Measurements from ENCODE around the gene COL4A2. TPM values are rescaled to one million over a fixed set of nuclear protein-coding genes. Genes with fewer than 3 reads are reported as not detected.

Gene COL4A2
- polyA plus RNA-seq, 1 donor (not counting 4 experiments of a cell fraction or from before 2014, with no cell fraction given), result 30.7 TPM

- Histone ChIP-seq H3K27ac (ENCODE audit: control insufficient read depth, insufficient read depth, low read length) (no peak overlapping the region), H3K4me1 (ENCODE audit: control insufficient read depth, extremely low read depth, insufficient read depth, low read length) (no peaks in the 10 kb centered on the region), H3K4me3 (ENCODE audit: control insufficient read depth in 2 of 3, extremely low read depth in 1 of 3, insufficient read depth in 2 of 3, low read depth in 1 of 3, low read length in 3 of 3) (no peak overlapping the region), H3K9ac (ENCODE audit: control insufficient read depth, extremely low read depth, insufficient read depth, low read length) (no peak overlapping the region), H2AFZ (ENCODE audit: control insufficient read depth, low read length) (no peak overlapping the region), H3K9me1 (ENCODE audit: control insufficient read depth, extremely low read depth, insufficient read depth, low read length) (no peaks in the 10 kb centered on the region), H3K4me2 (ENCODE audit: control insufficient read depth, extremely low read depth, insufficient read depth, low read depth, low read length) (no peak overlapping the region), H3K36me3 (ENCODE audit: control insufficient read depth in 2 of 2, extremely low read depth in 1 of 2, insufficient read depth in 2 of 2, low read length in 2 of 2) (no peaks in the 10 kb centered on the region), H3K9me3 (ENCODE audit: control insufficient read depth, low read depth, low read length) (no peaks in the 10 kb centered on the region), H3K27me3 (ENCODE audit: control insufficient read depth, extremely low read depth, insufficient read depth, low read length) (no peaks in the 10 kb centered on the region), H4K20me1 (ENCODE audit: control insufficient read depth, extremely low read depth, insufficient read depth, low read length) (no peaks in the 10 kb centered on the region), H3K79me2 (ENCODE audit: control insufficient read depth, insufficient read depth, low read length) (no peaks in the 10 kb centered on the region)
- no peak for DNase-seq (ENCODE audit: low read depth, low spot score)
- dilution Hi-C loops (cut with MboI; ENCODE audit: extremely low pct_ligation_motif_present, low sequenced_read_pairs), result no loop called here
- FAIRE-seq, result no peak
- no peak for TF ChIP-seq EZH2 (IDR thresholded peaks at IDR 0.05; ENCODE audit: low read length)
- TF ChIP-seq, protein P1, sequence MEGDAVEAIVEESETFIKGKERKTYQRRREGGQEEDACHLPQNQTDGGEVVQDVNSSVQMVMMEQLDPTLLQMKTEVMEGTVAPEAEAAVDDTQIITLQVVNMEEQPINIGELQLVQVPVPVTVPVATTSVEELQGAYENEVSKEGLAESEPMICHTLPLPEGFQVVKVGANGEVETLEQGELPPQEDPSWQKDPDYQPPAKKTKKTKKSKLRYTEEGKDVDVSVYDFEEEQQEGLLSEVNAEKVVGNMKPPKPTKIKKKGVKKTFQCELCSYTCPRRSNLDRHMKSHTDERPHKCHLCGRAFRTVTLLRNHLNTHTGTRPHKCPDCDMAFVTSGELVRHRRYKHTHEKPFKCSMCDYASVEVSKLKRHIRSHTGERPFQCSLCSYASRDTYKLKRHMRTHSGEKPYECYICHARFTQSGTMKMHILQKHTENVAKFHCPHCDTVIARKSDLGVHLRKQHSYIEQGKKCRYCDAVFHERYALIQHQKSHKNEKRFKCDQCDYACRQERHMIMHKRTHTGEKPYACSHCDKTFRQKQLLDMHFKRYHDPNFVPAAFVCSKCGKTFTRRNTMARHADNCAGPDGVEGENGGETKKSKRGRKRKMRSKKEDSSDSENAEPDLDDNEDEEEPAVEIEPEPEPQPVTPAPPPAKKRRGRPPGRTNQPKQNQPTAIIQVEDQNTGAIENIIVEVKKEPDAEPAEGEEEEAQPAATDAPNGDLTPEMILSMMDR (optimal IDR thresholded peaks at IDR 0.05 in 1 of 3, IDR thresholded peaks at IDR 0.05 in 1 of 3, conservative IDR thresholded peaks at IDR 0.05 in 1 of 3; ENCODE audit: extremely low read depth in 1 of 3, insufficient read depth in 2 of 3, low read length in 3 of 3), result no peak
Measured at GRCh38 chr13:110536006-110536693, 229.1 kb downstream of the COL4A2 start.

DNA sequence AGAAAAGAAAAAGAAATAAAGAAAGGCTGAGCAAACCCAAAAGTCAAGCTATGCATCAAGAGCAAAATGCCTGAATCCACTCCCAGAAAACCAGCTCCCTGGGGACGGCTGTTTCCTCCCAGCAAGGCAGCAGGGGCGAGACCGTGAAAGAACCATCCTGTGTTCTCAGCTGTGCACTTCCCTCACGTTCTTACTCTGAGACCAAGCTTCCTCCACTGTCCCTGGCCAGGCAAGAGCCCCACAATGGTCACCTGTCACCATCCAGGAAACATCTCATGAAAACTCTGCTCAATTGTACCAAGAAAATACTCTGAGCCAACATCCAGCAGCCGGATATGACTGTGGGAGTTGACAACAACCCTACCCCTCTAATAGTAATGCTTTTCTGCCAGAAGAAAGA is 231.5 kb downstream of the COL4A2 start:
- no peak for DNase-seq (ENCODE audit: low read depth, low spot score)
- Histone ChIP-seq H3K79me2 (ENCODE audit: control insufficient read depth, insufficient read depth, low read length) (no peaks in the 10 kb centered on the region), H3K4me1 (ENCODE audit: control insufficient read depth, extremely low read depth, insufficient read depth, low read length) (no peaks in the 10 kb centered on the region), H3K9me3 (ENCODE audit: control insufficient read depth, low read depth, low read length) (no peaks in the 10 kb centered on the region), H4K20me1 (ENCODE audit: control insufficient read depth, extremely low read depth, insufficient read depth, low read length) (no peaks in the 10 kb centered on the region), H3K9me1 (ENCODE audit: control insufficient read depth, extremely low read depth, insufficient read depth, low read length) (no peaks in the 10 kb centered on the region), H3K4me2 (ENCODE audit: control insufficient read depth, extremely low read depth, insufficient read depth, low read depth, low read length) (no peak overlapping the region), H3K27me3 (ENCODE audit: control insufficient read depth, extremely low read depth, insufficient read depth, low read length) (no peaks in the 10 kb centered on the region), H3K4me3 (ENCODE audit: control insufficient read depth in 2 of 3, extremely low read depth in 1 of 3, insufficient read depth in 2 of 3, low read depth in 1 of 3, low read length in 3 of 3) (no peak overlapping the region), H3K9ac (ENCODE audit: control insufficient read depth, extremely low read depth, insufficient read depth, low read length) (no peak overlapping the region), H3K27ac (ENCODE audit: control insufficient read depth, insufficient read depth, low read length) (no peak overlapping the region), H2AFZ (ENCODE audit: control insufficient read depth, low read length) (no peak overlapping the region), H3K36me3 (ENCODE audit: control insufficient read depth in 2 of 2, extremely low read depth in 1 of 2, insufficient read depth in 2 of 2, low read length in 2 of 2) (no peaks in the 10 kb centered on the region)
- no peak for FAIRE-seq
- dilution Hi-C loops (cut with MboI; ENCODE audit: extremely low pct_ligation_motif_present, low sequenced_read_pairs), result no loop called here
- TF ChIP-seq EZH2 (IDR thresholded peaks at IDR 0.05; ENCODE audit: low read length), result no peak
- TF ChIP-seq, protein P1 (optimal IDR thresholded peaks at IDR 0.05 in 1 of 3, IDR thresholded peaks at IDR 0.05 in 1 of 3, conservative IDR thresholded peaks at IDR 0.05 in 1 of 3; ENCODE audit: extremely low read depth in 1 of 3, insufficient read depth in 2 of 3, low read length in 3 of 3), result no peak

Measured in keratinocyte (primary cell).